Inferior parietal cortex (tissue), 1 donor: ENCODE data around the gene ATP11A.

Experiments
- DNase-seq: peaks from one replicate; pipeline ENCODE4 v3.0.0-alpha.2; 2016; ENCODE audit errors: extremely low spot score

Gene ATP11A

GRCh38 chr13:112689303-112690245 lies at the start of gene ATP11A:
ATP11A (plus strand) TSS chr13:112690038; CDS start chr13:112690417, 379 bp downstream.
- peak; percentile 86 for DNase-seq

GRCh38 chr13:112641456-112642089 lies 48.3 kb upstream of the ATP11A start:
- DNase-seq: no peak

GRCh38 chr13:112642090-112642460 lies 47.8 kb upstream of the ATP11A start:
- DNase-seq: no peak

GRCh38 chr13:112643759-112644459 lies 45.9 kb upstream of the ATP11A start:
- no peak for DNase-seq

GRCh38 chr13:112645327-112645914 lies 44.4 kb upstream of the ATP11A start:
- no peak for DNase-seq

- DNase-seq: no peak
Measured at GRCh38 chr13:112647256-112647655, 42.6 kb upstream of the ATP11A start.

- no peak for DNase-seq
Measured at GRCh38 chr13:112648101-112648500, 41.7 kb upstream of the ATP11A start.

GRCh38 chr13:112648966-112649690 lies 40.7 kb upstream of the ATP11A start:
- DNase-seq: no peak

- DNase-seq: no peak
Measured at GRCh38 chr13:112651311-112651710, 38.5 kb upstream of the ATP11A start.

- no peak for DNase-seq
Measured at GRCh38 chr13:112651750-112652511, 37.9 kb upstream of the ATP11A start.

- no peak for DNase-seq
Measured at GRCh38 chr13:112652512-112653070, 37.2 kb upstream of the ATP11A start.

GRCh38 chr13:112653071-112653470 lies 36.8 kb upstream of the ATP11A start:
- DNase-seq: no peak

GRCh38 chr13:112655913-112656312 lies 33.9 kb upstream of the ATP11A start:
- no peak for DNase-seq

- DNase-seq: no peak
Measured at GRCh38 chr13:112657850-112658445, 31.9 kb upstream of the ATP11A start.

GRCh38 chr13:112658808-112659207 lies 31.0 kb upstream of the ATP11A start:
- DNase-seq: no peak

- no peak for DNase-seq
Measured at GRCh38 chr13:112661291-112661690, 28.5 kb upstream of the ATP11A start.

GRCh38 chr13:112664501-112665203 lies 25.2 kb upstream of the ATP11A start:
- DNase-seq: no peak

- DNase-seq: no peak
Measured at GRCh38 chr13:112668924-112669323, 20.9 kb upstream of the ATP11A start.

GRCh38 chr13:112669881-112670499 lies 19.8 kb upstream of the ATP11A start:
- DNase-seq: no peak
